ENCODE results near the gene TMCC2. TPM values are rescaled to one million over a fixed set of nuclear protein-coding genes. Genes with fewer than 3 reads are reported as not detected.

The TMCC2 gene
- total RNA-seq, 1 experiment from 2014 or later: 3.1 TPM

GRCh38 chr1:205225901-205226765, 1.6 kb upstream of the TMCC2 start:
- in situ Hi-C loops (cut with HindIII; ENCODE audit: low pct_unique_long_range_greater_than_20kb, low sequenced_read_pairs): no loop called here

More at GRCh38 chr1:205225901-205226765, 1.6 kb upstream of the TMCC2 start:
- Histone ChIP-seq H3K27ac (ENCODE audit: low read length) (no peak overlapping the region), H3K27me3 (ENCODE audit: control insufficient read depth, insufficient read depth, low read length) (no peaks in the 10 kb centered on the region; the same call in 1 of the 2 replicates), H3K36me3 (ENCODE audit: control insufficient read depth, insufficient read depth, low read length) (no peaks in the 10 kb centered on the region), H3K4me3 (ENCODE audit: low read depth in 2 of 2, low read length in 2 of 2) (no peak overlapping the region), H3K4me1 (ENCODE audit: control insufficient read depth, insufficient read depth, low read length) (peaks cover 9% of the 10 kb centered on the region), H3K9me3 (ENCODE audit: control insufficient read depth, insufficient read depth, low read depth, low read length) (no peaks in the 10 kb centered on the region)
- POLR2A ChIA-PET: no interaction called here
- DNase-seq (ENCODE audit: low read depth, low spot score): no peak
- ATAC-seq: no peak
- intact Hi-C loops (cut with micrococcal nuclease; ENCODE audit: unreplicated experiment): loop anchor here (5.0 kb wide), 1 partner anchor 104 kb away; the partner anchor contains the start of gene RBBP5
- CTCF ChIA-PET: no interaction called here
- TF ChIP-seq TCF7L2 (IDR thresholded peaks at IDR 0.05; ENCODE audit: low read depth, low read length) (no peak), SIN3A (IDR thresholded peaks at IDR 0.05; ENCODE audit: borderline replicate concordance, insufficient read depth, low read depth, low read length) (no peak), POLR2AphosphoS5 (IDR thresholded peaks at IDR 0.05; ENCODE audit: low read depth, low read length) (no peak), REST (IDR thresholded peaks at IDR 0.05; ENCODE audit: insufficient read depth in 1 of 2, low read depth in 2 of 2, low read length in 1 of 2) (no peak), CTCF (IDR thresholded peaks at IDR 0.05) (no peak)
- BruUV-seq (replicated peaks): no TSS peak
